ENCODE measurements around the gene GLIS2.

The GLIS2 gene

DNA sequence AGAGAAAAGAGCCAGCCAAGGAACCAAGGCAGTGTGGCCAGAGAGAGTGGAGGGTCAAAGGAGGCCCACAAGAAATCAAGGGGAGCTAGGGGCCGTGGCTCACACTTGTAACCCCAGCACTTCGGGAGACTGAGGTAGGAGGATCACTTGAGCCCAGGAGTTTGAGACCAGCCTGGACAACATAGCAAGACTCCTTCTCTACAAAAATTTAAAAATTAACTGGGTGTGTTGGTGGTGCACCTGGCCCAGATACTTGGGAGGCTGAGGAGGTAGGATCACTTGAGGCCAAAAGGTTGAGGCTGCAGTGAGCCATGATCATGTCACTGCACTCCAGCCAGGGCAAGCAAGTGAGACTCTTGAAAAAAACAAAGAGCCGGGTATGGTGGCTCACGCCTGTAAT, 24.2 kb upstream of the GLIS2 start:
- no peaks in the 10 kb centered on the region for H3K27me3 ChIP-seq
- intact Hi-C loops (cut with DNase I; ENCODE audit: low total_unique reads) = no loop called here
- TF ChIP-seq, protein P1, sequence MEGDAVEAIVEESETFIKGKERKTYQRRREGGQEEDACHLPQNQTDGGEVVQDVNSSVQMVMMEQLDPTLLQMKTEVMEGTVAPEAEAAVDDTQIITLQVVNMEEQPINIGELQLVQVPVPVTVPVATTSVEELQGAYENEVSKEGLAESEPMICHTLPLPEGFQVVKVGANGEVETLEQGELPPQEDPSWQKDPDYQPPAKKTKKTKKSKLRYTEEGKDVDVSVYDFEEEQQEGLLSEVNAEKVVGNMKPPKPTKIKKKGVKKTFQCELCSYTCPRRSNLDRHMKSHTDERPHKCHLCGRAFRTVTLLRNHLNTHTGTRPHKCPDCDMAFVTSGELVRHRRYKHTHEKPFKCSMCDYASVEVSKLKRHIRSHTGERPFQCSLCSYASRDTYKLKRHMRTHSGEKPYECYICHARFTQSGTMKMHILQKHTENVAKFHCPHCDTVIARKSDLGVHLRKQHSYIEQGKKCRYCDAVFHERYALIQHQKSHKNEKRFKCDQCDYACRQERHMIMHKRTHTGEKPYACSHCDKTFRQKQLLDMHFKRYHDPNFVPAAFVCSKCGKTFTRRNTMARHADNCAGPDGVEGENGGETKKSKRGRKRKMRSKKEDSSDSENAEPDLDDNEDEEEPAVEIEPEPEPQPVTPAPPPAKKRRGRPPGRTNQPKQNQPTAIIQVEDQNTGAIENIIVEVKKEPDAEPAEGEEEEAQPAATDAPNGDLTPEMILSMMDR (IDR thresholded peaks at IDR 0.05) = no peak
- DNase-seq = no peak
- no peaks in the 10 kb centered on the region for H3K9me3 ChIP-seq
- H3K36me3 ChIP-seq = no peaks in the 10 kb centered on the region
- H3K4me3 ChIP-seq = no peak overlapping the region
- H3K27ac ChIP-seq = peak overlapping the region; percentile 67 to 79
- H3K4me1 ChIP-seq = peaks cover 0 to 61% (median 41%) of the 10 kb centered on the region in 4 donors

DNA sequence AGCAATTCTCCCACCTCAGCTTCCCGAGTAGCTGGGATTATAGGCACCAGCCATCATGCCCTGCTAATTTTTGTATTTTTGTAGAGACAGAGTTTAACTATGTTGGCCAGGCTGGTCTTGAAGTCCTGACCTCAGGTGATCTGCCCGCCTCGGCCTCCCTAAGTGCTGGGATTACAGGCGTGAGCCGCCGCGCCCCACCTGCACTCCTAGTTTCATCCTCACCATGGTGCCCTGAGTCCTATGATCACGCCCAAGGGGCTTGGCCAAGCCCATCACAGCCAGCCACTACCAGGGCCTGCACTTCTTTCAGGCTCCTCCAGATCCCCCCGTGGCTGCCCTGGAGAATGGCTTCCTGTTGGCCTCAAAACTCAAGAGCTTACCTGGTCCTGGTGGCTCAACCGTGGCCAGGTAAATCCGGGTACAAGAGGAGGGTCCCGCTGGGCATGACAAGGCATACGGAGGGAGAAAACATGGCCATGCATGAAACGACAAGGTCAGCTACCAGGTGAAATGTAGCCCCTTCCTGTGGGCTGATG, 22.6 kb upstream of the GLIS2 start:
- DNase-seq = no peak
- TF ChIP-seq, protein P1 (IDR thresholded peaks at IDR 0.05) = no peak
- no peak overlapping the region for H3K4me3 ChIP-seq
- no peaks in the 10 kb centered on the region for H3K36me3 ChIP-seq
- H3K27me3 ChIP-seq = no peaks in the 10 kb centered on the region
- intact Hi-C loops (cut with DNase I; ENCODE audit: low total_unique reads) = no loop called here
- no peaks in the 10 kb centered on the region for H3K9me3 ChIP-seq
- peaks cover 0 to 59% (median 38%) of the 10 kb centered on the region in 4 donors for H3K4me1 ChIP-seq
- H3K27ac ChIP-seq = peak overlapping the region; percentile 67 to 79

DNA sequence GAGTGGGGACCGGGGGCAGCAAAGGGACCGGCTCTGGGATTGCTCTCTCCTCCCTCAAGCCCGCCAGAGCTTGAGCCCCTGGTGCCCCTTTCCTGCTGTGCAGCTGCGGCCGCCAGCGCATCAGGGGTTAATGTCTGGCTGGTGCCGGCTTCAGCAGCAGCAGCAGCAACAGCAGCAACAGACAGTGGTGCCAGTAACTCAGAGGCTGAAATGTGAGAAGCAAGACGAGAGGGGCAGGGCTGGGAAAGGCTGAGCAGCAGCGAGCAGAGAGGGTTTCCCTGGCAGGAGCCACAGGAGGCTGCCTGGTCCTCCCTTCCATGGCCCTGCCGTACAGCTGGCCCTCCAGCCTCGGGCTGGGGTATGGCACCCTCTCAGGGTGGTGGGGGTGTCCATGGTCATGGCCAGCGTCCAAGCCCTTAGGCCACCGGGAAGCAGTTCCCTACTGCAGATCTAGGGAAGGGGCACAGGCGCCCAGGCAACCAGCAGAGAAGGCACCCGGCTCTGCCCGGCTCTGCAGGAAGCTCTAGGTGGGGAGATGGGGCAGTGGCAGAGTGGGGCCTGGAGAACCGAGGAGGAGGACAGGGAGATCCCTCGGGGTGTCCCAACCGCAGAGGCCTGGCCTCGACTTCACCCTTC, 21.9 kb upstream of the GLIS2 start:
- DNase-seq = peak; percentile 51 to 86
- intact Hi-C loops (cut with DNase I; ENCODE audit: low total_unique reads) = no loop called here
- peak overlapping the region; percentile 67 to 79 for H3K27ac ChIP-seq

GRCh38 chr16:4295581-4295980, 20.3 kb upstream of the GLIS2 start:
- no peak overlapping the region for H3K4me3 ChIP-seq
- intact Hi-C loops (cut with DNase I; ENCODE audit: low total_unique reads) = no loop called here
- H3K27ac ChIP-seq = no peak overlapping the region
- H3K4me1 ChIP-seq = peaks cover 4 to 59% (median 42%) of the 10 kb centered on the region in 4 donors
- no peaks in the 10 kb centered on the region for H3K27me3 ChIP-seq
- no peaks in the 10 kb centered on the region for H3K36me3 ChIP-seq
- no peak for DNase-seq
- H3K9me3 ChIP-seq = no peaks in the 10 kb centered on the region
- TF ChIP-seq, protein P1 (IDR thresholded peaks at IDR 0.05) = no peak

More for the DNA sequence above, 21.9 kb upstream of the GLIS2 start:
- Histone ChIP-seq H3K27me3 (no peaks in the 10 kb centered on the region), H3K4me1 (peaks cover 2 to 58% (median 37%) of the 10 kb centered on the region in 4 donors), H3K36me3 (no peaks in the 10 kb centered on the region), H3K4me3 (peak overlapping the region in 1 of 2 donors; percentile 10), H3K9me3 (no peaks in the 10 kb centered on the region)
- TF ChIP-seq, protein P1 (IDR thresholded peaks at IDR 0.05) = no peak

- no peak for DNase-seq
- Histone ChIP-seq H3K9me3 (no peaks in the 10 kb centered on the region), H3K4me3 (no peak overlapping the region), H3K36me3 (no peaks in the 10 kb centered on the region), H3K27me3 (no peaks in the 10 kb centered on the region), H3K4me1 (peaks cover 4 to 40% (median 32%) of the 10 kb centered on the region in 4 donors), H3K27ac (no peak overlapping the region)
- TF ChIP-seq, protein P1 (IDR thresholded peaks at IDR 0.05) = no peak
- intact Hi-C loops (cut with DNase I; ENCODE audit: low total_unique reads) = no loop called here
These were observed 18.4 kb upstream of the GLIS2 start for GRCh38 chr16:4297480-4297879.

All from tibial artery (tissue), 4 donors.